MM.1S (cell line): ENCODE results near the gene THRAP3.

Source experiments
- DNase-seq: peaks from one replicate; pipeline ENCODE4 v3.0.0-alpha.2; 2015
- H2AFZ ChIP-seq: fragments of 300-600 bp; sonication (generic); 2 replicates; pipeline ENCODE4 v1.6.0; 2016; ENCODE audit warnings: antibody characterized with exemption, low read length
- H3F3A ChIP-seq: fragments of 300-600 bp; sonication (generic); 2 replicates; pipeline ENCODE4 v1.6.1; 2016; ENCODE audit warnings: mild to moderate bottlenecking, antibody characterized with exemption, low read length, moderate library complexity, mixed read lengths; ENCODE audit not compliant: insufficient read depth
- H3K27ac ChIP-seq: fragments of 300-600 bp; sonication (generic); 2 replicates; pipeline ENCODE4 v1.5.1; 2016; ENCODE audit warnings: mild to moderate bottlenecking, low read length
- H3K27me3 ChIP-seq: fragments of 300-600 bp; sonication (generic); replicated peaks from 2 replicates; pipeline ENCODE4 v1.6.0; 2016; ENCODE audit warnings: low read length; ENCODE audit not compliant: insufficient read depth
- H3K36me3 ChIP-seq: fragments of 300-600 bp; sonication (generic); replicated peaks from 2 replicates; pipeline ENCODE4 v1.6.1; 2016; ENCODE audit warnings: mild to moderate bottlenecking, low read length, mixed read lengths; ENCODE audit not compliant: insufficient read depth
- H3K4me1 ChIP-seq: fragments of 300-600 bp; sonication (generic); 2 replicates; pipeline ENCODE4 v1.6.1; 2016; ENCODE audit warnings: low read length, mixed read lengths
- H3K4me2 ChIP-seq: fragments of 300-600 bp; sonication (generic); 2 replicates; pipeline ENCODE4 v1.6.0; 2016; ENCODE audit warnings: low read depth, low read length
- H3K4me3 ChIP-seq: fragments of 300-600 bp; sonication (generic); 2 replicates; pipeline ENCODE4 v1.5.1; 2016; ENCODE audit warnings: low read length, mixed read lengths
- H3K79me2 ChIP-seq: fragments of 300-600 bp; sonication (generic); 2 replicates; pipeline ENCODE4 v1.6.1; 2016; ENCODE audit warnings: mixed run types, low read length, mixed read lengths
- H3K9ac ChIP-seq: fragments of 300-600 bp; sonication (generic); 2 replicates; pipeline ENCODE4 v1.6.1; 2016; ENCODE audit warnings: low read length, mixed read lengths
- H3K9me2 ChIP-seq: fragments of 300-600 bp; sonication (generic); replicated peaks from 2 replicates; pipeline ENCODE4 v1.6.1; 2016; ENCODE audit warnings: mild to moderate bottlenecking, low read length, mixed read lengths; ENCODE audit not compliant: insufficient read depth
- H3K9me3 ChIP-seq: fragments of 300-600 bp; sonication (generic); replicated peaks from 2 replicates; pipeline ENCODE4 v1.6.1; 2016; ENCODE audit warnings: mild to moderate bottlenecking, low read length, mixed read lengths; ENCODE audit not compliant: insufficient read depth
- H4K20me1 ChIP-seq: fragments of 300-600 bp; sonication (generic); 2 replicates; pipeline ENCODE4 v1.6.1; 2016; ENCODE audit warnings: mild to moderate bottlenecking, low read length, moderate library complexity, mixed read lengths; ENCODE audit not compliant: insufficient read depth
- EZH2 ChIP-seq: fragments of 300-600 bp; sonication (generic); optimal IDR thresholded peaks from 2 replicates; pipeline ENCODE3; 2017; ENCODE audit warnings: low read depth, mild to moderate bottlenecking, antibody characterized with exemption, low read length, mixed read lengths
- EZH2phosphoT487 ChIP-seq: fragments of 300-600 bp; sonication (generic); IDR thresholded peaks from 2 replicates; pipeline ENCODE4 v1.6.1; 2018; ENCODE audit warnings: antibody characterized with exemption, low read length
- TF ChIP-seq, protein P1 (sequence below): fragments of 300-600 bp; sonication (generic); IDR thresholded peaks from 2 replicates; pipeline ENCODE4 v1.5.1; 2016; ENCODE audit warnings: antibody characterized with exemption, low read length, mixed read lengths

Gene THRAP3

GRCh38 chr1:36354486-36354885, 130.2 kb downstream of the THRAP3 start:
- H4K20me1 ChIP-seq: no peaks in the 10 kb centered on the region
- no peaks in the 10 kb centered on the region for H3K79me2 ChIP-seq
- DNase-seq: no peak
- H3K36me3 ChIP-seq: 0 out of 2 replicates have a peak, but pooled peaks cover 2% of the 10 kb centered on the region
- H2AFZ ChIP-seq: no peak overlapping the region
- no peaks in the 10 kb centered on the region for H3K9me3 ChIP-seq
- H3K27ac ChIP-seq: no peak overlapping the region
- no peak overlapping the region for H3K9ac ChIP-seq
- H3F3A ChIP-seq: no peaks in the 10 kb centered on the region
- no peak overlapping the region for H3K4me3 ChIP-seq
- TF ChIP-seq EZH2: no peak
- TF ChIP-seq, protein P1, sequence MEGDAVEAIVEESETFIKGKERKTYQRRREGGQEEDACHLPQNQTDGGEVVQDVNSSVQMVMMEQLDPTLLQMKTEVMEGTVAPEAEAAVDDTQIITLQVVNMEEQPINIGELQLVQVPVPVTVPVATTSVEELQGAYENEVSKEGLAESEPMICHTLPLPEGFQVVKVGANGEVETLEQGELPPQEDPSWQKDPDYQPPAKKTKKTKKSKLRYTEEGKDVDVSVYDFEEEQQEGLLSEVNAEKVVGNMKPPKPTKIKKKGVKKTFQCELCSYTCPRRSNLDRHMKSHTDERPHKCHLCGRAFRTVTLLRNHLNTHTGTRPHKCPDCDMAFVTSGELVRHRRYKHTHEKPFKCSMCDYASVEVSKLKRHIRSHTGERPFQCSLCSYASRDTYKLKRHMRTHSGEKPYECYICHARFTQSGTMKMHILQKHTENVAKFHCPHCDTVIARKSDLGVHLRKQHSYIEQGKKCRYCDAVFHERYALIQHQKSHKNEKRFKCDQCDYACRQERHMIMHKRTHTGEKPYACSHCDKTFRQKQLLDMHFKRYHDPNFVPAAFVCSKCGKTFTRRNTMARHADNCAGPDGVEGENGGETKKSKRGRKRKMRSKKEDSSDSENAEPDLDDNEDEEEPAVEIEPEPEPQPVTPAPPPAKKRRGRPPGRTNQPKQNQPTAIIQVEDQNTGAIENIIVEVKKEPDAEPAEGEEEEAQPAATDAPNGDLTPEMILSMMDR: no peak
- no peak for TF ChIP-seq EZH2phosphoT487
- H3K27me3 ChIP-seq: no peaks in the 10 kb centered on the region
- H3K9me2 ChIP-seq: no peaks in the 10 kb centered on the region
- H3K4me1 ChIP-seq: no peaks in the 10 kb centered on the region
- H3K4me2 ChIP-seq: no peak overlapping the region
